DMS153 (cell line): ENCODE measurements around the gene KDM4B.

Experiments
- DNase-seq: peaks from one replicate; lab custom pipeline; 2025; lab: John Stamatoyannopoulos, UW

Gene KDM4B

DNA sequence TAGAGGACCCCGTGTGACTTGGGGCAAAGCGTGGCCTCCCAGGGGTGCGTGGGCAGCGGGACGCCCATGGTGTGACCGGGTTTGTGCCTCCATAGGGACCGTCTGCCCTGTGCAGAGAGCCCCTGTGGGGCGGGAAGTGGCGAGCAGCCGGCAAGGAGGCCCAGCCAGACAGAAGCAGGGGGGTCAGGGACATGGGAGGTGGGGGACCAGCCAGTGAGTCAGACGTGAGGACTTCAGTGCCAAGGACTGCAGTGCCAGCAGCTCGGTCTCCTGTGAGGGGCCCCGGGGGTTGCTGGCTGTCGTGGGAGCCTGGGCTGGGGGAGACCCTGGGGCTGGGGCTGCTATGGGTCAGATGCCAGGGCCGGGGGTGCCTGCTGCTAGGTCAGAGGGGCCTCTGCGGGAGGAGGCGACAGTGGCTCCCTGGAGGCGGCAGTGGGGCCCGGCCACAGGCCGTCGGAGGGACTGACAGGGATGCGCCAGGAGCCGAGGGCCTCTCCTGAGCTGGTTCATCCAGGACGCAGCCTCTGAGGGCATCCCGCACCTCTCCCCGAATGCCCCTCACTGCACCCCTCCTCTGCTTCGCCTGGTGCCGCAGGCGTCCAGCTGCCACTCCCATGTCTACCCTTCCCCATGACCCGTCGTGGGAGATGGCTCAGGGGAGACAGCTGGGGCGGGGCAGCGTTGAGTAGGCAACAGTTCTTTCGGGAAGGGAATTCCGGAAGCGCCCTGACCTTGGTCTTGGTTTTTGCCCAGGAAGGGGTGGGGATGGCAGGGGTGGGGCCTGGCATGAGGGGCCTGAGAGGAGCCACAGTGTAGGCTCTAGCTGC lies 80.0 kb downstream of the KDM4B start:
- DNase-seq: no peak

DNA sequence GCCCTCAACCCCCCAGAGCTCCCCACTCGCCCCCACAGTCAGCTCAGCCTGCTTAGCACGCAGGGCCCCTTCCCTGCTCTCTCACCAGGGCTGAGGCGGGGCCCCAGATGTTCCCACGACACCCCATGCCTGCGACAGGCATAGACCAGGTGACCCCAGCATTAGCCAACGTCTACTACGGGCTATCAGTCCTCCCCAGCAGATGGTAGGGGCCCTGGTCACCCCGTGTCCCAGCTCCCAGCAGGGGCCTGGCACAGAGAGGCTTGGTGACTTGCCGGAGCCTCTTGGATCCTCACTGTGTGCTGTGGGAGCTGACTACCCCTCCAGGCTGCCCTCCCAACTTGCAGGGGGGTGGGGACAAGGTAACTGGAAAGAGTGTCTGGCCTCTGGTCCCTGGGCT lies 80.6 kb downstream of the KDM4B start:
- no peak for DNase-seq

- no peak for DNase-seq
These were observed 81.2 kb downstream of the KDM4B start for GRCh38 chr19:5050067-5050656.

DNA sequence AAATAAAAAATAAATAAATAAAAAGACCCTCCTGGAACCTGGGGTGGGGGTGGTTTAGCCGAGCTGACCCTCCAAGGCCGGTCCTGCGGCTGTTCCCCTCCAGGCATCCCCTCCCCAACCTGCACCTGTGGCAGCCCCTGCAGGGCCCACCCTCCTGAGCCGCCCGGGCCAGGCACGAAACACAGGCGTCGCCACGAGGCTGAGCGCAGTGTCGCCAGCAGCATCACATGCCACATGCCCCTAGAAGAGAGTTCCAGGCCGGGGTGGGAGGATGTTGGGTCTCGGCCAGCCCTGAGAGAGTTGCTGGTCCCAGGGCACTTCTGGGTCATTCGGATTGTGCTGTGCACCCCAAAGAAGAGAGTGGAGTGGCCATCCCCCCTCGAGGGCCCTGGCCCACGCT lies 82.0 kb downstream of the KDM4B start:
- no peak for DNase-seq

GRCh38 chr19:5051619-5052018 lies 82.7 kb downstream of the KDM4B start:
- no peak for DNase-seq

DNA sequence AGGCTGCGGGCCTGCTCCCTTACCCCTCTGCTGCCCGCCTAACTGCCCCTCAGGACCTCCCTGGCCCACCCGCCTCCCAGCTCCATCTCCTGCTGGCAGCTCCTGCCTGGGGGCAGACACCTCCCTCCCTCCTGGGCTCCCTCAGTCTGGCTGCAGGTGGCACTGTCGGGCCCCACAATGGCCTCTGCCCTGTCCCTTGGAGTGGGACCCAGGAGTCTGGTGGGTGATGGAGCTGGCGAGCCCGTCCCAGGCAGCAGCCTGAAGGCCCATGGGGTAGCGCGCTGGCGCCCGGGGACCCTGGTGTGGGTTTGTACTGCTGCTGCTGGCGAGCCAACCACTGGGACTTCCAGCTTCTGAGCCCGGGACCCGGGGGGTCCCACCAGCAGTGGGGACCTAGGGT lies 83.6 kb downstream of the KDM4B start:
- DNase-seq: no peak

- no peak for DNase-seq
These were observed 84.1 kb downstream of the KDM4B start for GRCh38 chr19:5052945-5053485.

DNA sequence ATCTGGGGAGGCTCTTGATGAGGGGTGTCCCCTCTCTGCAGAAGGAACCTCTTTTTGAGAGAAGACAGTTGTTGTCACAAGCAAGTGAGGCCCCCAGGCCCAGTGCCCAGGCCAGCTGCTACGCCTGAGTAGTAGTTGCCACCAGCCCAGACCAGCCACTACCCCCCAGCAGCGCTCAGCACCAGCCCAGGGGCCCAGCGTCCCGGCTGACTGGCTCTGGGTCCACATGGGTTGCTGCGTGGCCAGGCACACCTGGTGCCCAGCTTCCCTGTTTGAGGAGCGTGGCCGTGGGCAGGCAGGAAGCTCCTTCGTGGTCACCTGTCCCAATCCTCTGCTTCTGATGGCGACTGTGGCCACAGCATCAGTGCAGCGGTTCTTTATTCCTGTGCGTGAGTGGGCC lies 84.7 kb downstream of the KDM4B start:
- no peak for DNase-seq

- DNase-seq: no peak
These were observed 85.9 kb downstream of the KDM4B start for GRCh38 chr19:5054551-5055456.

DNA sequence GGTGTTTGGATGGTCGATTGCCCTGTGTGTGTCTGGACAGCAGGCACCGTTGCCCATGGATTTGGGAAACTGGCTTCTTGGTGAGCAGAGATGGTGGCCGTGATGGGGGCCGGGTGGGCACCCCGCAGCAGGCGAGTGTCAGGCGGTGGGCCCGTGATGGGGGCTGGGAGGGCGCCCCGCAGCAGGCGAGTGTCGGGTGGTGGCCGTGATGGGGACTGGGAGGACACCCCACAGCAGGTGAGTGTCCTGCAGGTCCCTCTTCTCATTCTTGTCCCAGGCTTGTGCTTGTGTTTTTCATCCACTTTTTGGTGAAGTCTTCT lies 86.5 kb downstream of the KDM4B start:
- DNase-seq: no peak

DNA sequence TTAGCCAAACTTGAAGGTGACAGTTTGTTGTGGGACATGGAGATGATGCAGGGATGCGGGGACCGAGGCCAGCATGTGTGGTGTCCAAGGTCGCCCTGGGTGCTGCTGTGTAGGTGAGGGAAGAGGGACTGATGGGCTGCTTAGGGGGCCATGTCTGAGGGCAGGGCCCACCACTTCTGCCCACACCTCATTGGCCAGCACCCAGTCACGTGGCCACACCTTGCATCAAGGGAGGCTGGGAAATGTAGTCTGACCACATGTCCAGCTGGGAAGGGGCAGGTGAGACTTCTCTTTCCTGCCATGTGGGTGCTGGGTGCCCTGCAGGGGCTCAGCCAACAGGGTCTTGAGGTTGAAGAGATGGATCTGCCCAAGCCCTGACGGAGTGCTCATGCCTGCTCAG lies 88.9 kb downstream of the KDM4B start:
- DNase-seq: no peak

DNA sequence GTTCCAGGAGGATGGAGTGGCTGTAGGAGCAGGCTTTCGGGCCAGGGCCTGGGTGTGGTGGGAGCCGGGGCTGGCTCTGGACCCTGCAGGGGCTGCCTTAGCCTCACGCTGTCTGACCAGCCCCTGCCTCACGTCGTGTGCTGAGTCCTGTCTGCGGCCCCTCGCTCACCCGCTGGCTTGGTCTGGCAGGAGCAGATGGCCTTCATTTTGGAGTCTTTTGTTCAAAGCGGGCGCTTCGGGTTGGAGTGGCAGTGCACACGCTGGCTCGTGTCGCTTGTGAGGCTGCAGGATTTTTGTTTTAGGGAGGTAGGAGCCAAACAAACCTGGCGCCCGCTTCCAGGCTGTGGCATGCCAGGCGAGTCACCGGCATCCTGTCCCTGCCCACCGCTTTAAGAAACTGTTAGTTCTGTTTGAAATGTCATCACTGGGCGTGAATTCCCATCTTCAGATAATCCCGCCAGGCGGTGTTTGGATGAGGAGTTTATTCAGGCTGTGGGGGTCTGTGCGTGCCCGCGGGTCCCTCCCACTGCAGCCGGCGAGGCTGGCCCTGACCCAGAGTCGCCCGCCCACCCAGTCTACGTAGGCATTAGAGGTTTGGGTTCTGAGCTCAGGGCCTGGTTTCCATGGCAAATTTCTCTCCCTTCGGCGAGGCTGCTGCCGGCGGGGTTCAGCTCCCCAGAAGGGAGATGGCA lies 89.8 kb downstream of the KDM4B start:
- no peak for DNase-seq

DNA sequence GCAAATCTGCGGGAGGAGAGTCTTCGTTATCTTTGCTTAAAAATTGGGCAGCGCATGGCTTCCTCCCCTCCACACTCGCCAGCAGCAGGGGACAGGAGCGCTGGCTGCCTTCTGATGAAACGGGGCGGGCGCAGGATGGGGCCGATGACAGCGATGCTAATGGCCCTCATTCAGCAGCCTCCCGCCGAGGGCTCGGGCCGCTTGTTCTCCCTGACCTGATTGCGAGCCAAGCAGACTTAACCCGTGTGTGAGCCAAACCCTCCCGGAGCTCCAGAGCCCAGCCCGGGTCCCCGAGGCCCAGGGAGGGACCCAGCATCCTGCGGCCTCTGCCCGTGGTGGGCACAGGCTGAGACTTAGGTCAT lies 90.3 kb downstream of the KDM4B start:
- DNase-seq: no peak

GRCh38 chr19:5059793-5060192 lies 90.9 kb downstream of the KDM4B start:
- no peak for DNase-seq

DNA sequence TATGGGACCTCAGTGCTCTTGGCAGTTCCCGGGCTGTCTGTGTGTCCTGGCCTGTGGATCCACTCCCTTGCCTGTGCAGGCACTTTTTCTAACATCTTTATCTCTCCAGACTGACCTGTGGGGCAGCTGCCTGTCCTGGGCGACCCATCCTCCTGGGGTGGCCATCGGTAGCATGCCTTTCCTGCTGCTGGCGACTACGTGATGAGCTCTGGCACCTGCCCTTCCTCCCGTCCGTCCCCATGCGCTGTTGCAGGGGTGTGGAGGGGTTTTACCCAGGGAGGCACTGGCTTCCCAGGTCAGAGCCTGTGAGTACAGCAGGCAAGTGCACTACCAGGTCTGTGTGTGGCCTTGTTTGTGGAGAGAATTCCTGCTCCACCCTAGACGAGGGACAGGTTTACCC lies 93.3 kb downstream of the KDM4B start:
- DNase-seq: no peak

DNA sequence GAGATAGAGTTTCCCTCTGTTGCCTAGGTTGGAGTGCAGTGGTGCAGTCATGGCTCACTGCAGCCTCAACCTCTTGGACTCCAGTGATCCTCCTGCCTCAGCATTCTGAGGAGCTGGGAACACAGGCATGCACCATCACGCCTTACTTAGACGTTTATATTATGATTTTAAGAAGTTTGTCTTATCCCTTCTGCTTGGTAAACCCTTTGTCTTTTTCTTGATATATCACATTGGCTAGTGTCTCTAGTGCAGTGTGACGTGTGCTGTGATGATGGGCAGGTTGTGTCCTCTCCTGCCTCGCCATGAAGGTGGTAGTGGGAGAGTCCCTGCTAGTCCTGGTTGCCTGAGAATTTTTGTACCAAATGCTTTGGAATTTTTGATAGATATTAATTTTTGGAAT lies 93.9 kb downstream of the KDM4B start:
- no peak for DNase-seq

DNA sequence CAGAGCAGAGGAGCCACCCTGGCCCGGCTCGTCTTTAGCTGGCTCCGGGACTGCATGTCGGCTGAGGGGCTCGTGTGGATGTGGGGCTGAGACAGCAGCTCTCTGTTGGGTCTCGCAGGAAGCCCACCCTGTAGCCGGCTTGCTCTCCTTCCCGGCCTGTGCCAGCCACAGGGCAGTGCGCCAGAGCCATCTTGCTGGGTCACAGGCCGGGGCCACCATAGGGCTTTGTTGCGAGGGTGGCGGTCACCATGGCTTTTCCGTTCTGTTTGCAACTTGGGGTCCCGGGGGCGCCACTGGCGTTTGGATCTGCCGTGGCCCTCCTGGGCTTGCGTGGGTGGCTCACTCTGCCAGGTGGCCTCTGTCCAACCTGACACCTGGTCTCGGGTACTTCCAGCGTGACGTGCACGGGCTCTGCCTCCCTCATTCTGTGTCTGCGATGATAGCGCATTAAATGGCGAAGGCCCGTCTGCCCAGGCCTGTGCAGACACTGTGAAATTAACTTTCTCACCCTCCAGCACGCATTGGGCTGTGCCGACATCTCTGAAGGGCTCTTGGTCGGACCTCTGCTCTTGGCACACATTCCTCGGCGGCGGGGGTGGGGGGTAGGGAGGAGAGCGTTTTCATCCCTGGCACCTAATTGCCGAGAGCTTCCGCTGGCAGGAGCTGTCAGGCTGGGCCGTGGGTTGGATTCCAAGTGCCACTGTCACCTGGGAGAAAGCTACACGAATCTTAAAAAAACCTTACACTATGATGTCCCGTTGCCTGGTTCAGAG lies 95.1 kb downstream of the KDM4B start:
- no peak for DNase-seq

DNA sequence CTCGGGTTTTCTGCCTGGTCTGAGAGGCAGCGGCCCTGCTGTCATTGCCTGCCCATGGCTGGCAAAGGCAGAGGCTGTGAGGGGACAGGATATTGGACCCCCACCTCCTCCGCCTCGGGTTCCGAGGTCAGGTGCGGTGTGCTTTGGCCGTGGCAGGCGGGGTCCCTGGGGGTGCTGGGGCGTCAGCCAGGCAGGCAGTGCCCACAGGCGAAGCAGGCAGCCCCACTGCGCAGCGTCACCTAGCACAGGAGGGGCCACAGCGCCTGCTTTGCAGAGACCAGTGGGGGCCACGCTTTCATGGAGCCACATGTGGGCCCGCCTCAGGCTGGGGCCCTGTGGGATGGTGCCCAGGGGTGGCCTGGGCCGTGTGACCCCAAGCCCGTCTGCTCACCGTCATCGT lies 96.0 kb downstream of the KDM4B start:
- no peak for DNase-seq

- no peak for DNase-seq
These were observed 96.8 kb downstream of the KDM4B start for GRCh38 chr19:5065663-5066093.

GRCh38 chr19:5066768-5067167 lies 97.9 kb downstream of the KDM4B start:
- no peak for DNase-seq

DNA sequence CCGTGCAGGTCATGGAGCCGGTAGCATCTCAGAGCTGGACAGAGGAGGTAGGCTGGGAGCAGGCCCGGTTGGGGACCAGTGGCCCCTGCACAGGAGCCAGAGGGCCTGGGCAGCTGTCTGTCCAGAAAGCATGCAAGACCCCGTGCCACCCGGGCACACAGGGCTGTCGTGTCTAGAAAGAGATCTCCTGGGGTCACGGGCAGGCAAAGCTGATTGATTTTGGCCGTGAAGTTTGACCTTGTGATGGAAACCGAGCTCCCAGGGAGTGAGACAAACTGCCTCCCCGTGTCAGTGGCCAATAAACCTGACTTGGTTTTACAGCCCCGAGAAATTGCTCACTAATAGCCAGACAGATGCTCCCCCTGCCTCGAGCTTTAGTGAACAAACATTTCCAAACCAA lies 98.8 kb downstream of the KDM4B start:
- DNase-seq: no peak
